DND-41 (cell line): ENCODE data around the gene COL23A1.
"Not testable (repeated sequence)": the region's sequence is repeated elsewhere in the genome, so short reads cannot be mapped to it uniquely, and the experiment has no call there.

Experiments
- ATAC-seq: fragments of 200-7000 bp; cut with Tn5 transposase; 3 replicates; pipeline ENCODE4 v1.9.1; 2021; ENCODE audit warnings: low read depth; ENCODE audit not compliant: insufficient read depth
- DNase-seq: peaks from one replicate; pipeline ENCODE4 v3.0.0-alpha.2; 2020
- H2AFZ ChIP-seq: 2 replicates; pipeline ENCODE4 v1.6.0; 2012; ENCODE audit warnings: low read depth, low read length
- H3K27ac ChIP-seq: 2 replicates; pipeline ENCODE4 v1.5.1; 2012; ENCODE audit warnings: low read length, inconsistent platforms
- H3K27me3 ChIP-seq: fragments of 200-600 bp; sonication (generic); 2 replicates; pipeline ENCODE4 v1.6.0; 2012; ENCODE audit warnings: low read length, mild to moderate bottlenecking, inconsistent platforms; ENCODE audit not compliant: insufficient read depth, poor library complexity
- H3K36me3 ChIP-seq: 2 replicates; pipeline ENCODE4 v1.5.1; 2012; ENCODE audit warnings: low read length, inconsistent platforms; ENCODE audit not compliant: insufficient read depth
- H3K4me1 ChIP-seq: 2 replicates; pipeline ENCODE4 v1.5.1; 2012; ENCODE audit warnings: mild to moderate bottlenecking, low read length; ENCODE audit not compliant: insufficient read depth
- H3K4me2 ChIP-seq: 2 replicates; pipeline ENCODE4 v1.6.0; 2012; ENCODE audit warnings: mild to moderate bottlenecking, moderate library complexity, low read length, inconsistent platforms; ENCODE audit not compliant: insufficient read depth
- H3K4me3 ChIP-seq, 2 experiments: fragments of 200-600 bp in 1 of 2; shearing (Covaris generic) in 1 of 2; 2 replicates each; pipeline ENCODE4 v1.5.1; 2012 to 2016; ENCODE audit warnings: inconsistent platforms in 2 of 2, low read length in 2 of 2, mild to moderate bottlenecking in 2 of 2, low read depth in 1 of 2, moderate library complexity in 1 of 2
- H3K79me2 ChIP-seq: 2 replicates; pipeline ENCODE4 v1.6.0; 2012; ENCODE audit warnings: low read length, inconsistent platforms; ENCODE audit not compliant: insufficient read depth
- H3K9ac ChIP-seq: 2 replicates; pipeline ENCODE4 v1.6.0; 2012; ENCODE audit warnings: low read depth, mild to moderate bottlenecking, inconsistent platforms, low read length, moderate library complexity
- H3K9me3 ChIP-seq: 2 replicates; pipeline ENCODE4 v1.5.1; 2012; ENCODE audit warnings: low read length, moderate library complexity, mild to moderate bottlenecking, inconsistent platforms; ENCODE audit not compliant: insufficient read depth, severe bottlenecking
- H4K20me1 ChIP-seq: 2 replicates; pipeline ENCODE4 v1.6.0; 2012; ENCODE audit warnings: low read length; ENCODE audit not compliant: insufficient read depth
- CTCF ChIP-seq: IDR thresholded peaks from 2 replicates; pipeline ENCODE4 v1.5.1; 2012; ENCODE audit warnings: borderline replicate concordance, low read length, moderate library complexity, mild to moderate bottlenecking; ENCODE audit not compliant: poor library complexity, severe bottlenecking; ENCODE audit errors: extremely low read depth
- EZH2 ChIP-seq: IDR thresholded peaks from 3 replicates; pipeline ENCODE4 v1.6.1; 2012; ENCODE audit warnings: borderline replicate concordance, low read depth, mild to moderate bottlenecking, moderate library complexity, low read length, inconsistent platforms; ENCODE audit not compliant: severe bottlenecking

COL23A1 gene

DNA sequence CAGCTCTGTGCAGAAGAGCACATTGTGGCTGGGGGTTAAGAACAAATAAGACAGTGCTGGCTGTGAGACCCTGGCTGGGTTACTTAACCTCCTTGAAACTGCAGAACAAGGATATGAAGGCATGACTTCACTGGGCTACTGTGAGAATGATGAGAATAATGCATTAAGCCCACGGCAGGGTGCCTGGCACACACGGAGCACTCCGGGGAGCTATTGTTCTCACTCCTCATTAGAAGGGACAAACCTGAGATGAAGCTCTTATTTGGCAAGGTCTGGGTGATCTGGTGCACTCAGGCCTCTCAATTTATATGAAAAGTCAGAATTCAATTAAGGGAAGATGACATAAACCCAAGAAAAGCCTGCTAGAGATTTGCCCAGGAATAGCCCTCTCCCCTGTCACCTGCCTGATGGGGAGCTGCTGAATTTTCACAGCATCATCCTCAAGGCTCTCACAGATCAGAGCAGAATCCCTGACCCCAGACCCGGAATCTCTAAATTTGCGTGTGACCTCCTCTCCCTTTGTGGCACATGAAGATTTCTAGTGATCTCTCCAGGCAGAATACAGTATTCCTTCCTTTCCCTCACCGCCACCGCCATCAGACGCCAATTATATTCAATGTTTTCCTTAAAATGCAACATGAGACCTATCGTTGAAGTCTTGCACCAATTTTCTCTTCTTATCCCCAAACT, 102.1 kb downstream of the COL23A1 start:
- Histone ChIP-seq H3K36me3 (no peaks in the 10 kb centered on the region), H3K9me3 (no peaks in the 10 kb centered on the region), H3K4me2 (no peak overlapping the region), H3K27ac (no peak overlapping the region), H4K20me1 (no peaks in the 10 kb centered on the region), H3K4me1 (peaks cover 14% of the 10 kb centered on the region), H3K9ac (no peak overlapping the region), H3K79me2 (no peaks in the 10 kb centered on the region), H2AFZ (peak overlapping the region; percentile 15; the same call in 1 of the 2 replicates), H3K27me3 (no peaks in the 10 kb centered on the region), H3K4me3 (no peak overlapping the region)
- ATAC-seq = no peak
- TF ChIP-seq EZH2 (no peak), CTCF (no peak)
- no peak for DNase-seq

GRCh38 chr5:178486878-178487512, 103.2 kb downstream of the COL23A1 start:
- not testable (repeated sequence) for H2AFZ ChIP-seq, H3K9ac ChIP-seq, H3K79me2 ChIP-seq, H3K4me2 ChIP-seq, H3K36me3 ChIP-seq, H4K20me1 ChIP-seq, H3K27ac ChIP-seq, ATAC-seq, H3K9me3 ChIP-seq, DNase-seq, H3K4me3 ChIP-seq, H3K27me3 ChIP-seq
- peaks cover 17% of the 10 kb centered on the region for H3K4me1 ChIP-seq

GRCh38 chr5:178486239-178486641, 104.0 kb downstream of the COL23A1 start:
- Histone ChIP-seq H2AFZ (no peak overlapping the region), H4K20me1 (no peaks in the 10 kb centered on the region), H3K36me3 (no peaks in the 10 kb centered on the region), H3K9ac (no peak overlapping the region), H3K4me1 (peaks cover 17% of the 10 kb centered on the region), H3K79me2 (no peaks in the 10 kb centered on the region), H3K4me3 (no peak overlapping the region), H3K9me3 (no peaks in the 10 kb centered on the region), H3K27ac (no peak overlapping the region), H3K27me3 (no peaks in the 10 kb centered on the region), H3K4me2 (no peak overlapping the region)
- TF ChIP-seq CTCF = no peak
- no peak for TF ChIP-seq EZH2
- no peak for DNase-seq
- ATAC-seq = no peak

DNA sequence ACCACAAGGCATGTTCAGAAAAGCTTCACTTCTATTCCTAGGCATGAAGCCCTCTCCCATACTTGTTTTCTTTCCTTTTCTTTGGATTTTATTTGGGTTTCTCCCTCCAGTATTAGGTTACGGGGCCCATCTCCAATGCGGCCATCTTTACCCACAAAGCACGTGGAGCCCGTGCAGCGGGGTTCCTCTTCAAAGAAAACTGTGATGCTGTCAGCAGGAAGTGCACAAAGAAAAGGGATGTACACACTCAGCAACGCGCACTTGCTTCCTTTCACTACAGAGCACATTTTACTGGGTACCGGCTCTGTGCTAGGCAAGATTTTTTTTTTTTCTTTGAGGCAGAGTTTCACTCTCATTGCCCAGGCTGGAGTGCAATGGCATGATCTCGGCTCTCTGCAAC, 106.6 kb downstream of the COL23A1 start:
- Histone ChIP-seq H2AFZ (peak overlapping the region; percentile 76), H4K20me1 (no peaks in the 10 kb centered on the region), H3K27me3 (no peaks in the 10 kb centered on the region), H3K27ac (peak overlapping the region; percentile 84), H3K9ac (peak overlapping the region; percentile 54), H3K9me3 (no peaks in the 10 kb centered on the region), H3K4me3 (peak overlapping the region in 1 of 2 experiments; percentile 46; a peak in 2 of 4 replicates), H3K79me2 (no peaks in the 10 kb centered on the region), H3K4me2 (peak overlapping the region; percentile 61), H3K4me1 (peaks cover 17% of the 10 kb centered on the region), H3K36me3 (no peaks in the 10 kb centered on the region)
- peak; percentile 92 for DNase-seq
- no peak for TF ChIP-seq EZH2
- no peak for TF ChIP-seq CTCF
- ATAC-seq = peak; percentile 100
